ENCODE results near the gene B4GALT6. TPM values are rescaled to one million over a fixed set of nuclear protein-coding genes. Genes with fewer than 3 reads are reported as not detected.

The B4GALT6 gene
- total and polyA plus RNA-seq, 2 of the 4 experiments (the other 2 are of a cell fraction), result 1.1 to 3.9 TPM

GRCh38 chr18:31579375-31579774, 105.0 kb downstream of the B4GALT6 start:
- H3K4me1 ChIP-seq (ENCODE audit: control insufficient read depth, insufficient read depth, low read length), result no peaks in the 10 kb centered on the region
- H3K14ac ChIP-seq (replicated peaks; ENCODE audit: low read depth, low read length), result no peak overlapping the region
- H2AK5ac ChIP-seq (ENCODE audit: low read depth, low read length), result no peak overlapping the region
- H3K79me1 ChIP-seq (ENCODE audit: low read depth in 1 of 2, low read length in 2 of 2), result no peaks in the 10 kb centered on the region
- H3K9me1 ChIP-seq (ENCODE audit: insufficient read depth, low read length), result no peaks in the 10 kb centered on the region
- no CpG with 5 or more reads among the region's 2 CpGs for WGBS, 2 experiments (ENCODE audit: extremely low coverage in 2 of 2, insufficient read length in 1 of 2)
- H3K4me3 ChIP-seq (ENCODE audit: insufficient read depth, low read depth, low read length), result no peak overlapping the region
- no peak overlapping the region for H2AFZ ChIP-seq (replicated peaks; ENCODE audit: low read length, poor library complexity)
- in situ Hi-C loops (cut with MboI; ENCODE audit: low sequenced_read_pairs), result no loop called here
- no peak overlapping the region for H2AK9ac ChIP-seq (replicated peaks; ENCODE audit: low read depth, low read length, poor library complexity)
- H3K27ac ChIP-seq (ENCODE audit: insufficient read depth, low read length), result no peak overlapping the region
- no peaks in the 10 kb centered on the region for H4K20me1 ChIP-seq (ENCODE audit: insufficient read depth, low read length)
- H2BK20ac ChIP-seq (ENCODE audit: low read depth, low read length), result no peak overlapping the region
- no peak overlapping the region for H2BK120ac ChIP-seq (ENCODE audit: low read depth, low read length)
- H3K56ac ChIP-seq (ENCODE audit: extremely low read depth, insufficient read depth, low read length), result no peak overlapping the region
- no TSS peak for BruUV-seq (replicated peaks)
- H3K4me2 ChIP-seq (ENCODE audit: low read depth, low read length), result no peak overlapping the region
- H3K4ac ChIP-seq (ENCODE audit: low read depth, low read length), result no peak overlapping the region
- H4K91ac ChIP-seq (ENCODE audit: insufficient read depth, low read depth, low read length), result no peak overlapping the region
- no peak for DNase-seq
- POLR2A ChIA-PET (ENCODE audit: unreplicated experiment), result no interaction called here
- H3K36me3 ChIP-seq (ENCODE audit: control insufficient read depth, insufficient read depth, low read length), result no peaks in the 10 kb centered on the region
- H2BK5ac ChIP-seq (ENCODE audit: low read depth, low read length, poor library complexity, severe bottlenecking), result no peak overlapping the region
- intact Hi-C loops (cut with micrococcal nuclease), result no loop called here
- ATAC-seq (ENCODE audit: low read depth), result no peak
- TF ChIP-seq NFE2L2 (IDR thresholded peaks at IDR 0.05; ENCODE audit: low read depth, low read length) (no peak), MAFK (IDR thresholded peaks at IDR 0.05; ENCODE audit: low read depth, low read length) (no peak), RFX5 (IDR thresholded peaks at IDR 0.05; ENCODE audit: low read depth, low read length) (no peak)
- no peak overlapping the region for H3K9ac ChIP-seq (ENCODE audit: low read depth, low read length)
- no peak overlapping the region for H4K8ac ChIP-seq (ENCODE audit: low read depth in 2 of 2, low read length in 2 of 2)
- CTCF ChIA-PET, result no interaction called here
- H3K9me3 ChIP-seq (ENCODE audit: control insufficient read depth, insufficient read depth, low read length), result no peaks in the 10 kb centered on the region
- no peak overlapping the region for H3K23ac ChIP-seq (ENCODE audit: low read depth, low read length)
- dilution Hi-C loops (cut with HindIII; ENCODE audit: low sequenced_read_pairs, unreplicated experiment), result no loop called here
- H3K18ac ChIP-seq (ENCODE audit: low read depth, low read length), result no peak overlapping the region
- H4K5ac ChIP-seq (ENCODE audit: low read depth, low read length), result no peak overlapping the region
- no peaks in the 10 kb centered on the region for H3K27me3 ChIP-seq (ENCODE audit: control insufficient read depth, insufficient read depth, low read length)
- H2BK15ac ChIP-seq (ENCODE audit: low read depth, low read length), result no peak overlapping the region
